Measurements from ENCODE around the gene COMP. TPM values are rescaled to one million over a fixed set of nuclear protein-coding genes. Genes with fewer than 3 reads are reported as not detected.
A peak's percentile ranks its signal among the peaks of the same experiment; 100 is the strongest.

The COMP gene
- total RNA-seq, 4 donors from 2014 or later = 1.3 to 8.0 (median 5.3) TPM; not detected in 1

- no peak for DNase-seq
- WGBS, 2 donors = 62 to 79% methylated on average over 3 to 15 of the region's 27 CpGs
These were observed 18.2 kb downstream of the COMP start for GRCh38 chr19:18772620-18773587.

DNA sequence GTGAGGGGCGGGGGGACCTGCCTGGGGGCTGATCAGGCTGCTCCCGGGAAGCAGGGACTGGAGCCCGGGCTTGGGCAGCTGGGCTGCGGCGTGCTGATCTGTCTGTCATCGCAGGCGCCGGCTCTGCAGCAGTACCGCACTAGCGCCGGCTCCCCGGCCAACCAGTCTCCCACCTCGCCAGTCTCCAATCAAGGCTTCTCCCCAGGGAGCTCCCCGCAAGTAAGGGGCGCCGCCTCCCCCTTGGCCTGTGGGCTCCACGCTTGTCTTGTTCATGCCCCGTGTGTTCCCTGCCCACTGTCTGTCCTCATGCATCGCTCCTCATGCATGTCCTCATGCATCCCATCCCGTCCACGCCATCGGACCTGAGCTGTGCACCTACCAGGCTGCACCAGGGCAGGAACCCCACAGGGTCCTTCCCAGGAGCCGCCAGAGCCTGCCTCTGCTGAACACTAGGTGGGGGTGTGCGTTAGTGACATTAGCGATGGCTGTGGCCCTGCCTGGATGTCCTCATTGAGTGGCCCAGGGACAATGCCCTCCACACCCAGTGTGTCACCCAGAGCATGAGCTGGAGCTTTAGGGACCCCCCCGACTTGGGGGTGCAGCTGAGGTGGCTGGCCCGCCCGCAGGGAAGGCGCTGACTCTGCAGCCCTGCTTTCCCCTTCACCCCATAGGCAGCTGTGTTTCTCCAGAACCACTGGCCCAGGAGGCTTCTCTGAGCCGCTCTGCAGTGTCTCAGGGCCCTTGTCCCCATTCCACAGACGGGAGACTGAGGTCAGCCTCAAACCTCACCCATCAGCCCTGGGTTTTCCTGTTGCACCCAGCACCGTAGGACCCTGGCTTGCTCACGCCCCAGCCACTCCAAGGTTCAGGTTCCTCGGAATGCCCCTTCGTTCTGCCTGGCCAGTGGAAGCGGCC is 19.5 kb downstream of the COMP start:
- Histone ChIP-seq H3K9me3 (no peaks in the 10 kb centered on the region), H3K36me3 (no peaks in the 10 kb centered on the region), H3K4me1 (peaks cover 0 to 12% (median 0%) of the 10 kb centered on the region in 3 donors), H3K27me3 (peaks cover 0 to 28% (median 0%) of the 10 kb centered on the region in 4 donors), H3K27ac (no peak overlapping the region), H3K4me3 (no peak overlapping the region)
- no peak for DNase-seq
- WGBS, 2 donors = 86 to 92% methylated on average over 20 to 33 of the region's 36 CpGs
- TF ChIP-seq POLR2A (IDR thresholded peaks at IDR 0.05) (no peak), CTCF (IDR thresholded peaks at IDR 0.05) (peak in 1 of 6 experiments; percentile 21)
- intact Hi-C loops (cut with DNase I) = no loop called here

More at GRCh38 chr19:18772620-18773587, 18.2 kb downstream of the COMP start:
- Histone ChIP-seq H3K4me1 (peaks cover 0 to 12% (median 0%) of the 10 kb centered on the region in 3 donors), H3K27ac (no peak overlapping the region), H3K9me3 (no peaks in the 10 kb centered on the region), H3K36me3 (no peaks in the 10 kb centered on the region), H3K4me3 (no peak overlapping the region), H3K27me3 (peaks cover 0 to 33% (median 0%) of the 10 kb centered on the region in 4 donors)
- TF ChIP-seq POLR2A (IDR thresholded peaks at IDR 0.05) = no peak
- peak in 1 of 6 experiments; percentile 31 for TF ChIP-seq CTCF (IDR thresholded peaks at IDR 0.05)
- intact Hi-C loops (cut with DNase I) = no loop called here

DNA sequence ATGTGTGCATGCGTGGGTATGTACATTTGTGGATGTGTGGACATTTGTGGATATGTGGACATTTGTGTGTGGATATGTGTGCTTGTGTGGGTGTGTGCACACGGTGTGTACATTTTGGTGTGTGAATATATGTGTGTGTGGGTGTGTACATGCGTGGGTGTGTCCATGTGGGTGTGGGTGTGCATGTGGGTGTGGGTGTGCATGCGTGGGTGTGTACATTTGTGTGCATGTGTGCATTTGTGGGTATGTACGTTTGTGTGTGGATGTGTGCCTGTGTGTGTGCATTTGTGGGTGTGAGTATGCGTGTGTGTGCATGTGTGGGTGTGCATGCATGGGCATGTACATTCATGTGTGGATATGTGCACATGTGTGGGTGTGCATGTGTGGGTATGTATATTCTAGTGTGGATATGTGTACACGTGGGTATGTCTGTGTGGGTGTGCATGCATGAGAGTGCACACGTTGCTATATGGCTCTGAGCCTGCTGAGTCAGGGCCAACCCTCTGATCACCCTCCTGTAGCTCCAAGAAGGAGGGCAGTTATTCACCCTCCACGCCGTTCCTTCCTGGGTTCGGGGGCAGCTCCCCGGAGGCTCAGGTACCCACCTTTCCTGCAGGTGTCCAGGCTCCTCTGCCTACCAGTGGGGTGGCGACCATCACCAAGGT is 20.3 kb downstream of the COMP start:
- no peak for DNase-seq
- Histone ChIP-seq H3K4me3 (no peak overlapping the region), H3K9me3 (no peaks in the 10 kb centered on the region), H3K4me1 (peaks cover 0 to 12% (median 0%) of the 10 kb centered on the region in 3 donors), H3K27me3 (peaks cover 0 to 28% (median 0%) of the 10 kb centered on the region in 4 donors), H3K27ac (no peak overlapping the region), H3K36me3 (no peaks in the 10 kb centered on the region)
- intact Hi-C loops (cut with DNase I) = no loop called here
- TF ChIP-seq POLR2A (IDR thresholded peaks at IDR 0.05) (no peak), CTCF (IDR thresholded peaks at IDR 0.05) (no peak)
- WGBS, 2 donors = 60 to 76% methylated on average over 6 to 11 of the region's 13 CpGs

GRCh38 chr19:18769989-18770528 is 21.0 kb downstream of the COMP start:
- intact Hi-C loops (cut with DNase I) = no loop called here
- peaks cover 0 to 28% (median 0%) of the 10 kb centered on the region in 4 donors for H3K27me3 ChIP-seq
- no peak overlapping the region for H3K27ac ChIP-seq
- no peak overlapping the region for H3K4me3 ChIP-seq
- peaks cover under 1 to 15% (median 2%) of the 10 kb centered on the region in 3 donors for H3K4me1 ChIP-seq
- DNase-seq = no peak
- TF ChIP-seq POLR2A (IDR thresholded peaks at IDR 0.05) = no peak
- peak in 1 of 6 experiments; percentile 4 for TF ChIP-seq CTCF (IDR thresholded peaks at IDR 0.05)
- H3K36me3 ChIP-seq = no peaks in the 10 kb centered on the region
- 100% methylated on average over 2 to 3 of the region's 15 CpGs for WGBS, 2 donors
- no peaks in the 10 kb centered on the region for H3K9me3 ChIP-seq

Measured in esophagus squamous epithelium (tissue), 5 donors.